SK-N-SH treated with all-trans-retinoic acid at 6 μM for 48 hours (cell line): ENCODE measurements around the gene SAMD4A.

ENCODE experiments used
- ATAC-seq: fragments of 200-7000 bp; cut with Tn5 transposase; 3 replicates; pipeline ENCODE4 v1.9.1; 2020; ENCODE audit warnings: mild to moderate bottlenecking, moderate library complexity
- ARNTL ChIP-seq: fragments of 450-650 bp; formaldehyde crosslinking; IDR thresholded peaks from 2 replicates; pipeline ENCODE4 v1.5.0; 2020; ENCODE audit warnings: low read depth, mild to moderate bottlenecking, moderate library complexity, borderline replicate concordance
- BACH2 ChIP-seq: fragments of 250-450 bp; sonication (Bioruptor Pico); IDR thresholded peaks from 2 replicates; pipeline ENCODE4 v1.9.0; 2021; ENCODE audit warnings: mild to moderate bottlenecking, borderline replicate concordance
- CREB5 ChIP-seq: fragments of 250-450 bp; sonication (Bioruptor Pico); IDR thresholded peaks from 2 replicates; pipeline ENCODE4 v1.5.1; 2020; ENCODE audit warnings: low read depth, mild to moderate bottlenecking, moderate library complexity
- CSDC2 ChIP-seq: fragments of 250-450 bp; sonication (Bioruptor Pico); IDR thresholded peaks from 2 replicates; pipeline ENCODE4 v1.5.0; 2020; ENCODE audit warnings: mild to moderate bottlenecking, moderate library complexity
- CSRNP3 ChIP-seq: fragments of 250-450 bp; sonication (Bioruptor Pico); IDR thresholded peaks from 2 replicates; pipeline ENCODE4 v1.5.1; 2021; ENCODE audit warnings: mild to moderate bottlenecking, moderate library complexity
- ESRRG ChIP-seq: fragments of 250-450 bp; sonication (Bioruptor Pico); IDR thresholded peaks from 2 replicates; pipeline ENCODE4 v1.6.1; 2021; ENCODE audit warnings: mild to moderate bottlenecking
- GLIS3 ChIP-seq: fragments of 250-450 bp; sonication (Bioruptor Pico); IDR thresholded peaks from 2 replicates; pipeline ENCODE4 v1.5.0; 2020; ENCODE audit warnings: mild to moderate bottlenecking, moderate library complexity
- OSR1 ChIP-seq: fragments of 250-450 bp; sonication (Bioruptor Pico); IDR thresholded peaks from 2 replicates; pipeline ENCODE4 v1.8.0; 2022; ENCODE audit warnings: moderate library complexity, mild to moderate bottlenecking, inconsistent platforms
- PATZ1 ChIP-seq: fragments of 250-450 bp; sonication (Bioruptor Pico); IDR thresholded peaks from 2 replicates; pipeline ENCODE4 v1.8.0; 2020; ENCODE audit warnings: mild to moderate bottlenecking, moderate library complexity, borderline replicate concordance
- POU6F1 ChIP-seq: fragments of 250-450 bp; sonication (Bioruptor Pico); IDR thresholded peaks from 2 replicates; pipeline ENCODE4 v1.8.0; 2021; ENCODE audit warnings: low read depth, mild to moderate bottlenecking, moderate library complexity, borderline replicate concordance
- RARB ChIP-seq: fragments of 250-450 bp; sonication (Bioruptor Pico); IDR thresholded peaks from 2 replicates; pipeline ENCODE4 v1.8.0; 2021; ENCODE audit warnings: mild to moderate bottlenecking, moderate library complexity
- TOX ChIP-seq: fragments of 250-450 bp; sonication (Bioruptor Pico); IDR thresholded peaks from 2 replicates; pipeline ENCODE4 v1.8.0; 2021; ENCODE audit warnings: mild to moderate bottlenecking, moderate library complexity, borderline replicate concordance
- TSHZ2 ChIP-seq: fragments of 250-450 bp; sonication (Bioruptor Pico); IDR thresholded peaks from 2 replicates; pipeline ENCODE4 v1.5.0; 2020; ENCODE audit warnings: mild to moderate bottlenecking, moderate library complexity
- ZC3H10 ChIP-seq: fragments of 250-450 bp; sonication (Bioruptor Pico); IDR thresholded peaks from 2 replicates; pipeline ENCODE4 v1.5.1; 2021; ENCODE audit warnings: mild to moderate bottlenecking, moderate library complexity
- ZFP3 ChIP-seq: fragments of 250-450 bp; sonication (Bioruptor Pico); IDR thresholded peaks from 2 replicates; pipeline ENCODE4 v1.5.0; 2020; ENCODE audit warnings: mild to moderate bottlenecking, moderate library complexity
- ZNF565 ChIP-seq: fragments of 450-650 bp; formaldehyde crosslinking; conservative IDR thresholded peaks from 2 replicates; pipeline ENCODE4 v1.5.0; 2020; ENCODE audit warnings: low read depth, mild to moderate bottlenecking, moderate library complexity
- ZNF8 ChIP-seq: fragments of 450-650 bp; formaldehyde crosslinking; IDR thresholded peaks from 2 replicates; pipeline ENCODE4 v1.5.0; 2020; ENCODE audit warnings: mild to moderate bottlenecking, moderate library complexity

Gene SAMD4A

GRCh38 chr14:54712465-54713200, 145.7 kb downstream of the SAMD4A start:
- no peak for ATAC-seq

GRCh38 chr14:54713379-54713778, 146.5 kb downstream of the SAMD4A start:
- TF ChIP-seq CSRNP3 = no peak
- TF ChIP-seq TOX (CRISPR knock-in tag) = no peak
- ATAC-seq = peak; percentile 66

More at GRCh38 chr14:54712465-54713200, 145.7 kb downstream of the SAMD4A start:
- TF ChIP-seq CREB5 (CRISPR knock-in tag) = no peak
- no peak for TF ChIP-seq OSR1 (CRISPR knock-in tag)

GRCh38 chr14:54715239-54715638, 148.3 kb downstream of the SAMD4A start:
- TF ChIP-seq RARB (no peak), TOX (CRISPR knock-in tag) (no peak), CSRNP3 (no peak), ZNF8 (CRISPR knock-in tag) (no peak), ZNF565 (CRISPR knock-in tag) (no peak), TSHZ2 (CRISPR knock-in tag) (no peak), BACH2 (CRISPR knock-in tag) (no peak), GLIS3 (CRISPR knock-in tag) (no peak), POU6F1 (no peak), CREB5 (CRISPR knock-in tag) (no peak), ZC3H10 (CRISPR knock-in tag) (no peak), ZFP3 (CRISPR knock-in tag) (no peak), CSDC2 (CRISPR knock-in tag) (no peak), PATZ1 (CRISPR knock-in tag) (no peak), ARNTL (CRISPR knock-in tag) (no peak), ESRRG (CRISPR knock-in tag) (no peak)
- TF ChIP-seq, all 23 proteins: peak for 0
- peak; percentile 69; the same call in 2 of the 3 replicates for ATAC-seq
